ENCODE data around the gene KDELR1.

The KDELR1 gene

DNA sequence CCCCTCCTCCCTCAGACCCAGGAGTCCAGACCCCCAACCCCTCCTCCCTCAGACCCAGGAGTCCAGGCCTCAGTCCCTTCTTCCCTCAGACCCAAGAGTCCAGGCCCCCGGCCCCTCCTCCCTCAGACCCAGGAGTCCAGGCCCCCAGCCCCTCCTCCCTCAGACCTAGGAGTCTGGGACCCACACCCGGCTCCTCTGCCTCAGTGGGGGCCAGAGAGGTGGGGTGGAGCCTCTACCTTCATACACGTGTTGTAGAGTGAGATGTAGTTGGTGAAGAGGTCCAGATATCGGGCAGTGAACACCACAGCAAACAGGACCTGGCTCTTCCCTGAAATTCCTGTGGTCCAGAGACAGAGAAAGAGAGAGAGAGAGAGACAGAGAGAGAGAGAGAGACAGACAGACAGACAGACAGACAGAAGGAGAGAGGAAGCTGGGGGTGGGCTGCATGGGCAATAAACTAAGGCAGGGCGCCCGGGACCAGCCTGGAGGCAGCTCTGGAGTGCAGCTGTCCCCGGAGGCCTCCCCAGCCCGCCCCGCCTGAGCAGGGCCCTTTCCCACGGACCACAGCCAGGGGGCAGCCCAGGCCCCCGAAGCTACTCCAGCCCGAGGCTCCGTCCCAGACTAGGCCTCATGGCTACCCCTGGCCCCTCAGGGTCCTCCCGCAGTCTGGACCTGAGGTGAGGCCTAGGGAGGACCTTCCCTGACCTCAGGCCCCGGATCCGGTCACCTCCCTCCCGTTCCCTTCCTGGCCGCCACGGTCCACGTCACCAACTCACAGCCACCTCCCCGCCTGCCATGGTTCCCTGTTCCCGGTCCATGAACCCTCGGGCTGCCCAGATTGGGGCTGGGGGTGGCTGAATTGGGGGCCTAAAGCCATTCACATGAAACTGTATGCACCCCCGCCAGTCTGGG is 907 bp downstream of the KDELR1 start:
- TF ChIP-seq, protein P1, sequence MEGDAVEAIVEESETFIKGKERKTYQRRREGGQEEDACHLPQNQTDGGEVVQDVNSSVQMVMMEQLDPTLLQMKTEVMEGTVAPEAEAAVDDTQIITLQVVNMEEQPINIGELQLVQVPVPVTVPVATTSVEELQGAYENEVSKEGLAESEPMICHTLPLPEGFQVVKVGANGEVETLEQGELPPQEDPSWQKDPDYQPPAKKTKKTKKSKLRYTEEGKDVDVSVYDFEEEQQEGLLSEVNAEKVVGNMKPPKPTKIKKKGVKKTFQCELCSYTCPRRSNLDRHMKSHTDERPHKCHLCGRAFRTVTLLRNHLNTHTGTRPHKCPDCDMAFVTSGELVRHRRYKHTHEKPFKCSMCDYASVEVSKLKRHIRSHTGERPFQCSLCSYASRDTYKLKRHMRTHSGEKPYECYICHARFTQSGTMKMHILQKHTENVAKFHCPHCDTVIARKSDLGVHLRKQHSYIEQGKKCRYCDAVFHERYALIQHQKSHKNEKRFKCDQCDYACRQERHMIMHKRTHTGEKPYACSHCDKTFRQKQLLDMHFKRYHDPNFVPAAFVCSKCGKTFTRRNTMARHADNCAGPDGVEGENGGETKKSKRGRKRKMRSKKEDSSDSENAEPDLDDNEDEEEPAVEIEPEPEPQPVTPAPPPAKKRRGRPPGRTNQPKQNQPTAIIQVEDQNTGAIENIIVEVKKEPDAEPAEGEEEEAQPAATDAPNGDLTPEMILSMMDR (IDR thresholded peaks at IDR 0.05) = peak; percentile 33; the same call in 1 of the 2 replicates

DNA sequence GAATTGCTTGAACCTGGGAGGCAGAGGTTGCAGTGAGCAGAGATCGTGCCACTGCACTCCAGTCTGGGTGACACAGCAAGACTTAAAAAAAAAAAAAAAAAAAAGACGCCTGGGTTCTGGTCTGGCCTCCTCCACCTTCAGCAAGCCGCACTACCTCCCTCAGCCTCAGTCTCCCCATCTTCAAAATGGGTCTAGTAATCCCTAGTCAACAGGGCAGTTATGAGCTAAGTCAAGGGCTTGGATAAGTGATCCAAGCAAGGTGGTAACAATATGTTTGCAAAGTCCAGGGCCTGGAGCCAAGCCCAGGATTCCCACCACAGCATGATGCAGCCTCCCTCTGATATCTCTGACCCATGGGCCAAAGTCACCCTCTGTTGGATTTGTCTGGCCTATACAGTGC is 4.4 kb downstream of the KDELR1 start:
- TF ChIP-seq, protein P1 (IDR thresholded peaks at IDR 0.05) = no peak

DNA sequence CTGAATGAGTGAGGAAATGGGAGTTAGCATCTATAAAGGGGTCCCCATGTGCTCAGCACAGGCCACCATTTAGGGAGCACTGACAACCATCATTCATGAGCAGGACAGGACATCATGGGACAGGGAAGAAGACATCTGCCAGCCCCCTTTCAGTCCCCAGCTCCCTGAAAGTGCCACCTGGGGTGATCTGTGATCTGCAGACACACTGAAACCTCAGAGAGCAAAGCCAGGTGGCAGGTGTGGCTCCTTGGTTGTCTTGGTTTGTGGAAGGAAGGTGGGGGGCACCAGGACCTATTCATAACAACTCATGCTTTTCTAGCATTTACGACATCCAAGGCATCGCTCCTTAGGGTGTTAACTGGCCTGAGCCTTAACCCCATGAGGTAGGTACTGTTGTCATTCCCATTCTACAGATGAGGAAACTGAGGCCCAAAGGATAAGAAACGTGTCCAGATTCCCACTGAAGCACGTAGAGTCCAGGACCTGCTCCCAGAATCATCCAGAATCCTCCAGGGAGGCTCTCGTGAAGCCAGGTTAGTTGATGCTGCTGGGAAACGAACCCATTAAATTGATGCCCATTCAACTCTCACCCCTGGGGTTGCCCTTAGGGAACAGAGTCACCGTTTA is 5.8 kb downstream of the KDELR1 start:
- TF ChIP-seq, protein P1 (IDR thresholded peaks at IDR 0.05) = no peak

DNA sequence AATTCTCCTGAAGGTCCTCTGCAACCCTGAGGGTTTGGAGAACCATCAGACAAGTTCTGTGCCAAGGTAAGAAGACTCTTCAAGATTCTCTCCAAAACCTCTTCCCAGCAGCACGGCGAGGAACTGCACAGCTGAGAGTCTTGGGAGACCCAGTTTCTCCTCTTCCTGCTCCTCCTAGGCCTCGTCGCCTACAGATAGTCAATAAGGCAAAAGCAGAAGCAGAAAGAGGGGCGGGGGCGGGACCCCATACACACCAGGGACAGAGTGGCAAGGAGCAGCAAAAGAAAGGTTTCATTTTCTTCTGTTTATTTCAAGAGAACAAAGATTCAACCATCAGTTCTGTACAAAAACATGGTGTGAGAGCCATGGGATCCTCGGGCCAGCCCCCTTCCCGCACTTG is 9.1 kb downstream of the KDELR1 start:
- TF ChIP-seq, protein P1 (IDR thresholded peaks at IDR 0.05) = no peak

DNA sequence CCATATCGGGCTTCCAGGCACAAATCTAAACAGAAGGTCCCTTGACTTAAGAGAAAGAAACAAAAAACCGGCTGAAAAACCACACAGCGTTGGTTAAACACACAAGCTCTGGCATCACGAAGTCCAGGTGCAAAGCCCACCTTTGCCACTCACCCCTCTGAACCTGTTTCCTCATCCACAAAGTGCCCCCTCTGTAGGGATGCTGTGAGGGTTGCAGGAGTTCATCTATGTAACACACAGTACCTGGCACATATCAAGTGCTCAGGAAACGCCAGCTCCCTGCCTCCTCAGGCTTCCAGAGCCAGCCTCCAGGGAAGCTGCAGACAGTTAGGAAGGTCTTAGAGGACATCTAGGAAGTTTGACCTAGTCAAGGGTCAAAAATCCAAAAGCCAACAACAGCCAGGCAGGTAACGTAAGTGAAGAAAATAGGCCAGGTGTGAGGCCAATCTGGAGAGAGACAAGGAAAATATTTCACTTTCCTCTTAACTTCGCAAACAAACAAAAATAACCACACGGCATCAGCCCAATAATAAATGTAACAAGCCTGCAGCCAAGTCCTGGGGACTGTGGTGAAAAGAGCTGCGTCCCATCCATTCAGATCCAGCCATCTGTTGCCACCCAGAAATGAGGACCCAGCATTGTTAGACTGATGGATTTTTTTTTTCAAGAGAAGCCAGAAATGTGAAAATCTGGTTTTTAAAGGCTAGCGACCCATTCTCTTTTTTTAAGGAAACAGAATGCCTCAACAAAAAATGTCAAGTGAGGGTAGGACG is 10.0 kb downstream of the KDELR1 start:
- TF ChIP-seq, protein P1 (IDR thresholded peaks at IDR 0.05) = no peak

DNA sequence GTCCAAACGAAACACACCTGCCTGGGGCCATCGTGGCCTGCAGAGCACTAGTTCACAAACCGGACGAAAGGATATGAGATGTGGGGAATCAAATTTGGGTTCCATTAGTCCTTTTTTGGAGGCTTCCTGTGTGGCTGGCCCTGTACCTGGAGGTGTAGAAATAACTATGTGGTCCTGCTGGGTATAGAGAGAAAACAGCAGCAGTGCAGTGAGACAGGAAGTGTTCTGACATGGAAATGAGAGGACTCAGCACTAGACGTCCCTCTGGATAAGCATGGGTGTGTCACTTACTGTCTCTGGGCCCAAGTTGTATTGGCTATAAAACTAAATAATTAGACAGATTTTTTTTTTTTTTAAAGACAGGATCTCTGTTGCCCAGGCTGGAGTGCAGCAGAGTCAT is 12.3 kb downstream of the KDELR1 start:
- TF ChIP-seq, protein P1 (IDR thresholded peaks at IDR 0.05) = no peak

DNA sequence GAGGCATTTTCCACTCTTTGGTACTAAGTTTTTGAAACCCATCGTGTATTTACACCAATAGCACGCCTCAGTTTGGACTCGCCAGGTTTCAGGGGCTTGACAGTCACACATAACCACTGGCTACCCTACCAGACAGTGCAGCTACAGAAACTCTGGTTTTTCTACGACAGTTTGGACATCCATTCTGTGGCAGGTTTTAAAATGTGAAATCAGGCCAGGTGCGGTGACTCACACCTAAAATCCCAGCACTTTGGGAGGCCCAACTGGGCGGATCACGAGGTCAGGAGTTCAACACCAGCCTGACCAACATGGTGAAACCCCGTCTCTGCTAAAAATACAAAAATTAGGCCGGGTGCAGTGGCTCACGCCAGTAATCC is 13.2 kb downstream of the KDELR1 start:
- TF ChIP-seq, protein P1 (IDR thresholded peaks at IDR 0.05) = no peak
